ENCODE results near the gene NDUFS7. TPM values are rescaled to one million over a fixed set of nuclear protein-coding genes. Genes with fewer than 3 reads are reported as not detected.

The NDUFS7 gene
- total RNA-seq, 1 experiment from 2014 or later = 83.9 TPM

DNA sequence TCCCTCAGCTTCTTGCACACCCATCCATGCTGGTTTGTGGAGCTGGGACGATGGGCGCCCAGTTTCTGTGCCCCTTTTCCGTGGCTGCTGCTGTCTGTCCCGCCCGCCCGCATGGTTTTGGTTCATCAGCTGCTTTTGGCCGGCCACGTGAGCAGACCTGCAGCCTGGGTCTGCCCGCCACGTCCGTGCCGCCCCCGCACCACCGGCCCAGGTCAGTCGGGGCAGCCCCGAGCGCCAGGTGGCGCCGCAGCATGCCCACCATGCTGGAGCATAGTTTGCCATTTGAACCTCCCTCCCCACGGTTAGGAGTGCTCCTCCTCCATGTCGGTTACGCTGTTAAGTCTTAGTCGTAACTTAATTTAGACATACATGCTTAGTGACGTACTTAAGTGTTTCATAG lies 39.2 kb downstream of the NDUFS7 start:
- Histone ChIP-seq H3K18ac (ENCODE audit: insufficient read length, low read depth, low read length) (no peak overlapping the region), H3K27me3 (ENCODE audit: insufficient read depth, low read length) (no peaks in the 10 kb centered on the region), H2BK12ac (ENCODE audit: insufficient read length, low read depth, low read length) (no peak overlapping the region), H3K23ac (ENCODE audit: insufficient read length, low read depth, low read length) (no peak overlapping the region), H3K4ac (ENCODE audit: low read depth, low read length) (no peak overlapping the region), H3K23me2 (ENCODE audit: insufficient read length, low read depth, low read length, poor library complexity, severe bottlenecking) (peaks cover 6% of the 10 kb centered on the region), H4K20me1 (ENCODE audit: control insufficient read depth, insufficient read depth, insufficient read length) (no peaks in the 10 kb centered on the region), H2BK15ac (ENCODE audit: low read depth, low read length) (no peak overlapping the region), H4K8ac (replicated peaks; ENCODE audit: insufficient read length, low read depth, low read length) (no peak overlapping the region), H3K9me3 (ENCODE audit: control insufficient read depth, low read depth, low read length) (no peaks in the 10 kb centered on the region), H3T11ph (ENCODE audit: low read length) (no peak overlapping the region), H3K14ac (ENCODE audit: insufficient read depth, low read length) (no peak overlapping the region), H3K79me2 (ENCODE audit: insufficient read depth, low read length) (peaks cover 8% of the 10 kb centered on the region; the same call in 1 of the 2 replicates), H2BK20ac (ENCODE audit: low read depth, low read length, poor library complexity, severe bottlenecking) (no peak overlapping the region), H2AFZ (ENCODE audit: low read length) (no peak overlapping the region), H3K4me1 (ENCODE audit: insufficient read depth, low read length) (no peaks in the 10 kb centered on the region), H3K79me1 (ENCODE audit: insufficient read depth, low read depth, low read length, poor library complexity, severe bottlenecking) (peaks cover 7% of the 10 kb centered on the region), H2BK5ac (ENCODE audit: insufficient read length, low read length) (no peak overlapping the region), H3K56ac (ENCODE audit: insufficient read length, low read depth, low read length) (no peak overlapping the region), H4K5ac (ENCODE audit: insufficient read length, low read depth, low read length) (no peak overlapping the region), H2AK5ac (ENCODE audit: insufficient read length, low read length) (no peak overlapping the region), H3K4me2 (ENCODE audit: insufficient read depth, insufficient read length, low read length) (no peak overlapping the region), H2BK120ac (ENCODE audit: low read depth, low read length, poor library complexity, severe bottlenecking) (no peak overlapping the region), H4K91ac (ENCODE audit: insufficient read length, low read depth, low read length) (no peak overlapping the region), H3K9ac (ENCODE audit: extremely low read depth, insufficient read length, low read length) (no peak overlapping the region), H3K27ac (ENCODE audit: insufficient read length, low read depth, low read length) (no peak overlapping the region)
- DNase-seq = no peak
- H3K4me1 Mint-ChIP-seq = peaks cover 0 to 20% of the 10 kb centered on the region in 2 experiments; a peak in 2 of 4 replicates
- peaks cover 25 to 82% (median 75%) of the 10 kb centered on the region in 3 experiments for H3K36me3 Mint-ChIP-seq (ENCODE audit: insufficient read depth in 1 of 3, low read depth in 3 of 3)
- TF ChIP-seq, protein P1, sequence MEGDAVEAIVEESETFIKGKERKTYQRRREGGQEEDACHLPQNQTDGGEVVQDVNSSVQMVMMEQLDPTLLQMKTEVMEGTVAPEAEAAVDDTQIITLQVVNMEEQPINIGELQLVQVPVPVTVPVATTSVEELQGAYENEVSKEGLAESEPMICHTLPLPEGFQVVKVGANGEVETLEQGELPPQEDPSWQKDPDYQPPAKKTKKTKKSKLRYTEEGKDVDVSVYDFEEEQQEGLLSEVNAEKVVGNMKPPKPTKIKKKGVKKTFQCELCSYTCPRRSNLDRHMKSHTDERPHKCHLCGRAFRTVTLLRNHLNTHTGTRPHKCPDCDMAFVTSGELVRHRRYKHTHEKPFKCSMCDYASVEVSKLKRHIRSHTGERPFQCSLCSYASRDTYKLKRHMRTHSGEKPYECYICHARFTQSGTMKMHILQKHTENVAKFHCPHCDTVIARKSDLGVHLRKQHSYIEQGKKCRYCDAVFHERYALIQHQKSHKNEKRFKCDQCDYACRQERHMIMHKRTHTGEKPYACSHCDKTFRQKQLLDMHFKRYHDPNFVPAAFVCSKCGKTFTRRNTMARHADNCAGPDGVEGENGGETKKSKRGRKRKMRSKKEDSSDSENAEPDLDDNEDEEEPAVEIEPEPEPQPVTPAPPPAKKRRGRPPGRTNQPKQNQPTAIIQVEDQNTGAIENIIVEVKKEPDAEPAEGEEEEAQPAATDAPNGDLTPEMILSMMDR (conservative IDR thresholded peaks at IDR 0.05) = no peak; the same call in 2 of the 3 replicates
- H3K9me3 Mint-ChIP-seq = no peaks in the 10 kb centered on the region
- WGBS (ENCODE audit: extremely low coverage, insufficient read length, low lambda C conversion rate) = no CpG with 5 or more reads among the region's 24 CpGs
- H3K27me3 Mint-ChIP-seq (ENCODE audit: low read depth) = no peaks in the 10 kb centered on the region
- peak overlapping the region in 2 of 3 experiments; percentile 34 to 84; a peak in 4 of 7 replicates for H3K27ac Mint-ChIP-seq
- no peak overlapping the region; a peak in 1 of 5 replicates for H3K4me3 Mint-ChIP-seq
